ENCODE data around the gene HLCS. TPM values are rescaled to one million over a fixed set of nuclear protein-coding genes. Genes with fewer than 3 reads are reported as not detected.

HLCS gene
- polyA plus RNA-seq, 1 of the 3 experiments (the other 2 are of a cell fraction), result 13.0 TPM

- H4K20me1 ChIP-seq (ENCODE audit: insufficient read depth), result no peaks in the 10 kb centered on the region
- CTCF ChIA-PET, result interaction anchor here (1.9 kb wide), 1 partner anchor 221 kb away, joined by 6 read pairs; no protein-coding TSS in a partner anchor
- no peaks in the 10 kb centered on the region for H3K9me3 ChIP-seq
- 60% methylated on average over 1 of the region's 1 CpG for WGBS (ENCODE audit: low lambda C conversion rate)
- no peaks in the 10 kb centered on the region for H3K27me3 ChIP-seq (ENCODE audit: insufficient read depth)
- no peaks in the 10 kb centered on the region for H3K9me2 ChIP-seq
- H2AFZ ChIP-seq (ENCODE audit: low read depth), result no peak overlapping the region
- peaks cover 11% of the 10 kb centered on the region for H3F3A ChIP-seq (replicated peaks; ENCODE audit: insufficient read depth)
- no peaks in the 10 kb centered on the region for H3K36me3 ChIP-seq (replicated peaks in 1 of 2; ENCODE audit: control insufficient read depth in 1 of 2, insufficient read depth in 2 of 2, low read length in 1 of 2)
- peaks cover 5 to 6% of the 10 kb centered on the region in 2 experiments; a peak in 2 of 4 replicates for H3K4me1 ChIP-seq (ENCODE audit: control insufficient read depth in 1 of 2, insufficient read depth in 2 of 2, low read depth in 1 of 2, low read length in 1 of 2)
- H3K4me3 ChIP-seq (ENCODE audit: low read depth in 2 of 2, low read length in 1 of 2), result no peak overlapping the region
- no peak overlapping the region for H3K27ac ChIP-seq (ENCODE audit: low read depth in 2 of 2, low read length in 1 of 2)
- no peak for TF ChIP-seq MXI1 (IDR thresholded peaks at IDR 0.05; ENCODE audit: low read depth, low read length)
- no peak for TF ChIP-seq TEAD4 (IDR thresholded peaks at IDR 0.05; ENCODE audit: borderline replicate concordance, insufficient read depth)
- no peak for TF ChIP-seq RXRA (IDR thresholded peaks at IDR 0.05; ENCODE audit: borderline replicate concordance, low read depth)
- no peak for TF ChIP-seq CTCF (IDR thresholded peaks at IDR 0.05)
- TF ChIP-seq NFIC (IDR thresholded peaks at IDR 0.05; ENCODE audit: borderline replicate concordance), result no peak
- TF ChIP-seq USF2 (IDR thresholded peaks at IDR 0.05; ENCODE audit: borderline replicate concordance, low read depth, low read length), result no peak
- no peak for TF ChIP-seq REST (IDR thresholded peaks at IDR 0.05; ENCODE audit: low read depth, low read length)
- no peak for TF ChIP-seq CHD2 (IDR thresholded peaks at IDR 0.05; ENCODE audit: low read length, partially characterized antibody)
- no peak for TF ChIP-seq USF1 (IDR thresholded peaks at IDR 0.05; ENCODE audit: borderline replicate concordance, low read depth)
- H3K79me2 ChIP-seq (ENCODE audit: insufficient read depth), result no peaks in the 10 kb centered on the region
- no peak for DNase-seq
- no peak overlapping the region for H3K9ac ChIP-seq
- POLR2A ChIA-PET, result interaction anchor here (0.9 kb wide), 1 partner anchor 161 kb away, joined by 3 read pairs; no protein-coding TSS in a partner anchor
- H3K4me2 ChIP-seq, result no peak overlapping the region
Measured at GRCh38 chr21:36852293-36852692, 114.2 kb downstream of the HLCS start.
